Measurements from ENCODE around the gene DGKI. TPM values are rescaled to one million over a fixed set of nuclear protein-coding genes. Genes with fewer than 3 reads are reported as not detected.

The DGKI gene
- total RNA-seq, 2 experiments from 2014 or later = 0.46 TPM; not detected in 1

DNA sequence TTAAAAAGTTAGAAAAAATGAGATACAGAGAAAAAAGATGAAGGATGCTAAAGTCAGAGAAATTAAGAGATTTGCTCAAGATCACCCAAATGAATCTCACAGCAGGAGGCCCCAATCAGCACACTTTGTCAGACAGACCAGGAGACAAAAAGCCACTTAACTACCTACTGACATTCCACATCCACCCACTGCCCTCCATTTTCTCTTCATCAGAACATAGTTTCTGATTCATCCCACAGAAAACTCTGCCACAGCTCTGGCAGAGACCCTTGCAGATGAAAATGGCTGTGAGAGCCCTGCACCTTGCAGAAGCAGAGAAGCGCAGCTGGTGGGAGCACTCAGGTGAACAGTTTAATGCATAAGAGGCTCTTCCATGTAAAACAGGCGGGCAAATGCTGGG lies 26.6 kb downstream of the DGKI start:
- Histone ChIP-seq H3K9me2 (ENCODE audit: insufficient read depth, low read length) (no peaks in the 10 kb centered on the region), H3K4me2 (ENCODE audit: low read length) (no peak overlapping the region), H3K36me3 (ENCODE audit: insufficient read depth, low read length) (no peaks in the 10 kb centered on the region), H4K20me1 (ENCODE audit: insufficient read depth, low read length) (no peaks in the 10 kb centered on the region), H3K9me3 (ENCODE audit: low read length) (no peaks in the 10 kb centered on the region), H3K4me1 (ENCODE audit: insufficient read depth, low read length, poor library complexity, severe bottlenecking) (no peaks in the 10 kb centered on the region), H3K79me2 (ENCODE audit: insufficient read depth, low read depth, low read length) (no peaks in the 10 kb centered on the region), H3K4me3 (ENCODE audit: low read depth, low read length, poor library complexity, severe bottlenecking) (no peak overlapping the region), H2AFZ (ENCODE audit: low read length) (no peak overlapping the region), H3K27ac (ENCODE audit: low read depth, low read length, poor library complexity, severe bottlenecking) (no peak overlapping the region)
- ChIA-PET CTCF (ENCODE audit: unreplicated experiment) (no interaction called here), POLR2A (interaction anchor here (0.5 kb wide), 1 partner anchor 891 kb away, joined by 3 read pairs; no protein-coding TSS in a partner anchor)
- DNase-seq (ENCODE audit: low spot score) = no peak
- TF ChIP-seq, protein P1, sequence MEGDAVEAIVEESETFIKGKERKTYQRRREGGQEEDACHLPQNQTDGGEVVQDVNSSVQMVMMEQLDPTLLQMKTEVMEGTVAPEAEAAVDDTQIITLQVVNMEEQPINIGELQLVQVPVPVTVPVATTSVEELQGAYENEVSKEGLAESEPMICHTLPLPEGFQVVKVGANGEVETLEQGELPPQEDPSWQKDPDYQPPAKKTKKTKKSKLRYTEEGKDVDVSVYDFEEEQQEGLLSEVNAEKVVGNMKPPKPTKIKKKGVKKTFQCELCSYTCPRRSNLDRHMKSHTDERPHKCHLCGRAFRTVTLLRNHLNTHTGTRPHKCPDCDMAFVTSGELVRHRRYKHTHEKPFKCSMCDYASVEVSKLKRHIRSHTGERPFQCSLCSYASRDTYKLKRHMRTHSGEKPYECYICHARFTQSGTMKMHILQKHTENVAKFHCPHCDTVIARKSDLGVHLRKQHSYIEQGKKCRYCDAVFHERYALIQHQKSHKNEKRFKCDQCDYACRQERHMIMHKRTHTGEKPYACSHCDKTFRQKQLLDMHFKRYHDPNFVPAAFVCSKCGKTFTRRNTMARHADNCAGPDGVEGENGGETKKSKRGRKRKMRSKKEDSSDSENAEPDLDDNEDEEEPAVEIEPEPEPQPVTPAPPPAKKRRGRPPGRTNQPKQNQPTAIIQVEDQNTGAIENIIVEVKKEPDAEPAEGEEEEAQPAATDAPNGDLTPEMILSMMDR (conservative IDR thresholded peaks at IDR 0.05; ENCODE audit: low read length) = no peak
- TF ChIP-seq EZH2phosphoT487 (IDR thresholded peaks at IDR 0.05; ENCODE audit: borderline replicate concordance, low read depth, low read length) = no peak
- BruUV-seq (replicated peaks) = no TSS peak
- intact Hi-C loops (cut with micrococcal nuclease; ENCODE audit: unreplicated experiment) = no loop called here

DNA sequence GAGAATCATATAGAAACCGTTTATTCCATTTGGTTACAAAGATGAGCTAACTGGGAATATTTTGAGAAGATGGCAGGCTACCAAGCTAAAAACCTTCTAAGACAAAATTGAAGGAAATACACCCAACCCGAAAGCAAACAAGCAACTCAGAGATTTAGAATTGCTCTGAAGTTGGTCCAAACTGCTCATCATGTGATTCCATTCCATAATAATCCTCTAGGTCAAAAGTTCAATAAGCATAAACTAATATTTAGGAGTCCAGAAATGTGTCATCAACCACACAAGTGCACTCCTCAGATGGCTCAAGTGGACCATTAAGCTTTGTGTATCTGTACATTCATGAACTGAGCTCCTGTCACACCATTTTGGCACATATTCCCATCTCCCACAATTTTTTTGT lies 28.7 kb downstream of the DGKI start:
- no peak overlapping the region for H3K4me3 ChIP-seq (ENCODE audit: low read depth, low read length, poor library complexity, severe bottlenecking)
- BruUV-seq (replicated peaks) = no TSS peak
- no peaks in the 10 kb centered on the region for H3K4me1 ChIP-seq (ENCODE audit: insufficient read depth, low read length, poor library complexity, severe bottlenecking)
- intact Hi-C loops (cut with micrococcal nuclease; ENCODE audit: unreplicated experiment) = no loop called here
- ChIA-PET POLR2A (interaction anchor here (0.5 to 1.0 kb wide), 3 partner anchors 14 to 917 kb away, joined by 3 to 4 read pairs (median 3); no protein-coding TSS in a partner anchor), CTCF (ENCODE audit: unreplicated experiment) (no interaction called here)
- H2AFZ ChIP-seq (ENCODE audit: low read length) = no peak overlapping the region
- DNase-seq (ENCODE audit: low spot score) = no peak
- no peaks in the 10 kb centered on the region for H4K20me1 ChIP-seq (ENCODE audit: insufficient read depth, low read length)
- no peak overlapping the region for H3K27ac ChIP-seq (ENCODE audit: low read depth, low read length, poor library complexity, severe bottlenecking)
- no peaks in the 10 kb centered on the region for H3K36me3 ChIP-seq (ENCODE audit: insufficient read depth, low read length)
- H3K9me2 ChIP-seq (ENCODE audit: insufficient read depth, low read length) = no peaks in the 10 kb centered on the region
- no peaks in the 10 kb centered on the region for H3K9me3 ChIP-seq (ENCODE audit: low read length)
- H3K4me2 ChIP-seq (ENCODE audit: low read length) = no peak overlapping the region
- no peak for TF ChIP-seq EZH2phosphoT487 (IDR thresholded peaks at IDR 0.05; ENCODE audit: borderline replicate concordance, low read depth, low read length)
- TF ChIP-seq, protein P1 (conservative IDR thresholded peaks at IDR 0.05; ENCODE audit: low read length) = no peak
- H3K79me2 ChIP-seq (ENCODE audit: insufficient read depth, low read depth, low read length) = no peaks in the 10 kb centered on the region

DNA sequence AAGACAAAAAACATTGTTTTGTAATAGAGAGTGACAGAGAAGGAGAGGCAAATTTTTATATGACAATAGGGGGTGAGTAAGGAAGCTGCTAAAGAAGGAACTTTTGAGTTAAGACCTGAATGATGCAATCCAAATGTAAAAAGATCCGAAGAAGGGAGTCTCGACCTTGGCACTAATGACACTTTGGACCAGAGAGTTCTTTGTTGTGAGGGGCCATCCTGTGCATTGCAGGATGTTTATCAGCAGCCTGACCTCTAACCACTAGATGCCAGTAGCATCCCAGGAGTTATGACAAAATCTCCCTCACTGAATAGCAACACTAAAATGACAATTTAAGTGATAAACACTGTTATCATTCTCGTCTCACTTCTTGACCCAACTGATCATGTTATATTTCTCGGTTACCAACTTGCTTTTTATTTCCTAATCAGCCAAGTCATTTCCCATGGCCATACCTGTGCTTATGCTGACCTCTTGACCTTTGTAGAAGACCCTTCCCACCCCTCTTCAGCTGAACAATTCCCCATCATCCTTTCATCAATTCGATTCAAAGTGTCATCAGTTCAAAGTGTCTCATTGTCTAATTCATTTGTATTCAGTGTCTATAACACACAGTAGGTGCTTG lies 30.0 kb downstream of the DGKI start:
- no peak overlapping the region for H2AFZ ChIP-seq (ENCODE audit: low read length)
- CTCF ChIA-PET (ENCODE audit: unreplicated experiment) = no interaction called here
- H3K4me1 ChIP-seq (ENCODE audit: insufficient read depth, low read length, poor library complexity, severe bottlenecking) = no peaks in the 10 kb centered on the region
- BruUV-seq (replicated peaks) = no TSS peak
- POLR2A ChIA-PET = no interaction called here
- H3K36me3 ChIP-seq (ENCODE audit: insufficient read depth, low read length) = no peaks in the 10 kb centered on the region
- H3K9me3 ChIP-seq (ENCODE audit: low read length) = no peaks in the 10 kb centered on the region
- no peaks in the 10 kb centered on the region for H4K20me1 ChIP-seq (ENCODE audit: insufficient read depth, low read length)
- no peaks in the 10 kb centered on the region for H3K79me2 ChIP-seq (ENCODE audit: insufficient read depth, low read depth, low read length)
- intact Hi-C loops (cut with micrococcal nuclease; ENCODE audit: unreplicated experiment) = no loop called here
- no peak for DNase-seq (ENCODE audit: low spot score)
- TF ChIP-seq, protein P1 (conservative IDR thresholded peaks at IDR 0.05; ENCODE audit: low read length) = 0 out of 2 replicates have a peak, but pooled peaks have one; percentile 20
- no peak for TF ChIP-seq EZH2phosphoT487 (IDR thresholded peaks at IDR 0.05; ENCODE audit: borderline replicate concordance, low read depth, low read length)
- no peak overlapping the region for H3K4me3 ChIP-seq (ENCODE audit: low read depth, low read length, poor library complexity, severe bottlenecking)
- H3K9me2 ChIP-seq (ENCODE audit: insufficient read depth, low read length) = no peaks in the 10 kb centered on the region
- H3K27ac ChIP-seq (ENCODE audit: low read depth, low read length, poor library complexity, severe bottlenecking) = no peak overlapping the region
- no peak overlapping the region for H3K4me2 ChIP-seq (ENCODE audit: low read length)
